C4-2B (cell line): ENCODE results near the gene SYTL5.

Experiments used
- H3K27ac ChIP-seq: fragments of 450-650 bp; 2 replicates; pipeline ENCODE4 v1.5.1; 2017
- ZFX ChIP-seq: fragments of 450-650 bp; IDR thresholded peaks from 2 replicates; pipeline ENCODE4 v1.6.1; 2017
- TF ChIP-seq, protein P1 (sequence below): fragments of 450-650 bp; conservative IDR thresholded peaks from 2 replicates; pipeline ENCODE4 v1.5.1; 2017; ENCODE audit warnings: mild to moderate bottlenecking

The SYTL5 gene

DNA sequence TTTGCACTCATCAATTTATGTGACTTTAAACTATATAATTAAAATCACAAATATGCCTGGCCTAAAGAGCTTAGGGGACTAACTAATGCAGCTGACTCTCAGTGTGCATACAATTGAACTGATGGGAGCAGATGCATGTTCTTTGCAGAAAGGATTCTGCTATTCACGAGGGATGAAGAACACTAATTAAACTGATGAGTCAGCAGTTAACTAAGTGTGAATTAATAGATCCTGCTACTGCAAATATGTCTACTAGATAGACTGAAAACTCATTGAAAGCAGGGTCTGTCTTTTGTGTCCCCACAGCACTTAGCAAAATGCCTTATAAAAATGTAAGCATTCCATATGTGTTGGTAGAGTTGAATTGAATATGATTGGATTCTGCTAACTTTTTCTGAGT is 110.4 kb downstream of the SYTL5 start:
- no peak for TF ChIP-seq ZFX
- TF ChIP-seq, protein P1, sequence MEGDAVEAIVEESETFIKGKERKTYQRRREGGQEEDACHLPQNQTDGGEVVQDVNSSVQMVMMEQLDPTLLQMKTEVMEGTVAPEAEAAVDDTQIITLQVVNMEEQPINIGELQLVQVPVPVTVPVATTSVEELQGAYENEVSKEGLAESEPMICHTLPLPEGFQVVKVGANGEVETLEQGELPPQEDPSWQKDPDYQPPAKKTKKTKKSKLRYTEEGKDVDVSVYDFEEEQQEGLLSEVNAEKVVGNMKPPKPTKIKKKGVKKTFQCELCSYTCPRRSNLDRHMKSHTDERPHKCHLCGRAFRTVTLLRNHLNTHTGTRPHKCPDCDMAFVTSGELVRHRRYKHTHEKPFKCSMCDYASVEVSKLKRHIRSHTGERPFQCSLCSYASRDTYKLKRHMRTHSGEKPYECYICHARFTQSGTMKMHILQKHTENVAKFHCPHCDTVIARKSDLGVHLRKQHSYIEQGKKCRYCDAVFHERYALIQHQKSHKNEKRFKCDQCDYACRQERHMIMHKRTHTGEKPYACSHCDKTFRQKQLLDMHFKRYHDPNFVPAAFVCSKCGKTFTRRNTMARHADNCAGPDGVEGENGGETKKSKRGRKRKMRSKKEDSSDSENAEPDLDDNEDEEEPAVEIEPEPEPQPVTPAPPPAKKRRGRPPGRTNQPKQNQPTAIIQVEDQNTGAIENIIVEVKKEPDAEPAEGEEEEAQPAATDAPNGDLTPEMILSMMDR, result no peak
- no peak overlapping the region for H3K27ac ChIP-seq

DNA sequence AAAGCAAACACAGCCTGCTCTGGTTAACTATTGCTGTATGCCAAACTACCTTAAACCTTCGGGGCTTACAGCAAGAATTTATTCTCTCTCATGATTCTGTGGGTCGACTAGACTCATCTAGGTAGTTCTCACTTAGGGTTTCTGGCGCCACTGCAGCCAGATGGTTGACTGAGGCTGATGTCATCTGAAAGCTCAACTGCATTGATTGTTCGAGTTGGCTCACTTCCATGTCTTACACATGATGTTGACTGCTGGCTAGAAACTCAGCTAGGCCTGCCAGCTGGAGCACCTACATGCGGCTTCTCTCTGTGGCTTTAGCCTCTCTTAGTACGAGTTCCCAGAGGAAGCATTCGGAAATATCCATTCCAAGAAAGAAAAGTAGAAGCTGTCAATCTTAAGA is 111.1 kb downstream of the SYTL5 start:
- TF ChIP-seq, protein P1, result no peak
- TF ChIP-seq ZFX, result no peak
- H3K27ac ChIP-seq, result no peak overlapping the region

DNA sequence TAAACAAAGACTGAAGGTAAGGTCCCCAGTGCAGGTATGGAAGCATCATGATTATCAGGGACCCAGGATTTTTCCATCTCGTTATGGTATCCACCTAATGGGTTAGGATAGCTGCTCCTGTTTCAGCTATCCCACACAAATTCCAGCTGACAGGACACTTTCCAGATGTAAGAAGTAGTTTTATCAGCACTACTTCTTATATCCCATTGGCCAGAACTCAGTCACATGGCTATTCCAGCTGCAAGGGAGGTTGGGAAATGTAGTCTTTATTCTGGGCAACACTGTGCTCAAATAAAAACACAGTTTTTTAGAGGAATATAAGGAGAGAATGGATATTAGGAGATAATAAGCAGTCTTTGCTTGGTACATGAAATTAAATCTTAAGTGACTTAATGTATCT is 117.6 kb downstream of the SYTL5 start:
- TF ChIP-seq, protein P1, result no peak
- TF ChIP-seq ZFX, result no peak
- no peak overlapping the region for H3K27ac ChIP-seq

DNA sequence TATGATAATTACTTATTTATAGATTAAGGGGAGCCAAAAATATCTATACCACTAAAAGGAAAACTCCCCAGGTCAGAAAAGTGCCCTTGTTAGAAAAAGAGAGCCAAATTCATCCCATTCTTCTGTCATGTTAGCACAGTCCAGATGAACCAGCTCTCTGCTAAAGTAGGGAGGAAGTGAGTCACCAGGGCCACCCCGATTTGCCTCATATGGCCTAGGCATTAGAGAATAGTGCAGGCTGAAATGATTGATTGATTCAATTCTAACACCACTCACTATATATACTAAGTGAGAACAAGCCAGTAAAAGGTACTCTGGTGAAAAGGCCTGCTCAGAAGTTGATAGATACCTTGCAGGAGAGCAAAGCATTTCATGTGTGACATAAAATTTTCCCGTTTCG is 119.8 kb downstream of the SYTL5 start:
- H3K27ac ChIP-seq, result no peak overlapping the region
- TF ChIP-seq, protein P1, result no peak
- TF ChIP-seq ZFX, result no peak

DNA sequence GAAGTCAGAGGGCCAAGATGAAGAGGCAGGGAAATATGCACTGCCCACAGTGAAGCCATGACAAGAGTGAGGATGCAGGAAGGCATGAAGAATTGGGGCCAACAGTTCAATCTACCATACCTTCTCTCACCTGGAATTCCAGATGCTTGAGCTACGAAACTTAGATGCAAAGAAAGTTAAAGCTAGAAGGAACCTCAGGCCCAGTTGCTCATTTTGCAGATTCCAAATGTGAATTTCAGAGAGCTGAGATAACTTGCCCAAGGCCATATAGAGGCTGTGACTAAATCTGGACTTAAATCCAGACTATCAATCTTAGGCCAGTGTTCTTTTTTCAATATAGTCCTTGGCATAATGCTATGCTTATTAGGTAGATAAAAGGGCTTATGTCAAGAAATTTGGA is 121.6 kb downstream of the SYTL5 start:
- no peak overlapping the region for H3K27ac ChIP-seq
- TF ChIP-seq, protein P1, result no peak
- no peak for TF ChIP-seq ZFX

DNA sequence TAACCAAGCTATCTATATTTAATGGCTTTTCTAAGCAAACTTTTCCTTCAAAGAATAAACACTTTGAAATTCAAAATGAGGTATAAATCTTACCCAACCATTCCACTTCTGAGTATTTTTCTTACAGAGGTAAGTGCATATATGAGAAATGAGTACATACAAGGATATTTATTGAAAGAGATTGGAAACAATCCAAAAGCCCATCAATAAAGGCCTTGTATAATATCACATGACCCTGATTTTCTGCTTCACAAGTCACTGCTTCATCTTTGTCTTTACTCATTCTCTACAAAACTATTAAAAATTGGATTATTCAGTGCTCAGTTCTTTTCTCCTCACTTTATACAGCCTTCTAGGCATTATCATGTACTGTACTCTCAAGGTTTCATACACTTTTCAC is 123.0 kb downstream of the SYTL5 start:
- no peak for TF ChIP-seq ZFX
- TF ChIP-seq, protein P1, result no peak
- H3K27ac ChIP-seq, result no peak overlapping the region

DNA sequence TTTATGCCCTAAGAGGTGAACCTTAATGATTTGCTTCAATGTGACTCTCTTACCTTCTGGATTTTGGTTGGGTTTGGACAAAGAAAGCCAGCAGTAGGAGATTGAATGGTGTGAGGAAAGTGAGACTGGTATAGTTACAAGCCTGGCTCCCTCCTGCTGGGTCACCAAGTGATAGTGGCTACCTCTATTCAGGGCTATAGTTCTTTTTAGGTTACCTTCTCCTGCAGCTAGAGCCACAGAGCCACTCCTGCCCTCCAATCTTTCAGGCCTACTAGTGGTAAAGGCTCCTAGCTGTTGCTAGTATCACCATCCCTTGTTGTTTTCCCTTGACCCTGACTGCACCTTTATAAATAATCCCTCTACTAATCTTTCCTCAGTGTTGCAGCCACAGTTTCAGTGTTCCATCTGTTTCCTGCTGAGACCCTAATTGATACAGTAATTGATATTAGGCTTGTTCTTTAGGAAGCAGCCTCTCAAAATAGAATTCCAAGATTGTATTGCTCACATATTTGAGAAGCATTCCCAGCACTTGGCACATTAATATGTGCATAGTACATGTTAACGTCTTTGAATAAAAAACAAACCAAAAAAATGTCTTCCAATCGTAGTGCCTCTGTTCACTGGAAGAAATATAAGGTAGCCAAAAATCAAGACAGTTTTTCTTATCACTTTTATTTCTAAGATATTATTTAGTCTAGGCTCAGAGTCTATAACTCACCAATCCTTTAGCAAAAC is 132.0 kb downstream of the SYTL5 start:
- no peak overlapping the region for H3K27ac ChIP-seq
- TF ChIP-seq ZFX, result no peak
- TF ChIP-seq, protein P1, result no peak
